Stimulated activated memory B cell treated with anti-CD40 and anti-IgM and Interleukin-4, amounts not matched to agents 10 μg/mL and 1 μg/mL and 100 μg/mL, for 72 hours (primary cell): ENCODE measurements around the gene ZNF324.
A peak's percentile ranks its signal among the peaks of the same experiment; 100 is the strongest.

Source experiments
- ATAC-seq: fragments of 150-1000 bp; cut with Tn5 transposase; 2 replicates; pipeline ENCODE4 v1.10.0; 2021
- H3K27ac Mint-ChIP-seq: one replicate; pipeline ENCODE4 v1.8.0; 2022; ENCODE audit warnings: mild to moderate bottlenecking, mixed read lengths
- H3K27me3 Mint-ChIP-seq: one replicate; pipeline ENCODE4 v1.8.0; 2022; ENCODE audit warnings: mixed read lengths
- H3K36me3 Mint-ChIP-seq: one replicate; pipeline ENCODE4 v1.8.0; 2022; ENCODE audit warnings: mixed read lengths
- H3K4me1 Mint-ChIP-seq: one replicate; pipeline ENCODE4 v1.8.0; 2022; ENCODE audit warnings: mixed read lengths
- H3K4me3 Mint-ChIP-seq: one replicate; pipeline ENCODE4 v1.8.0; 2022; ENCODE audit warnings: mild to moderate bottlenecking, moderate library complexity, mixed read lengths
- H3K9me3 Mint-ChIP-seq: one replicate; pipeline ENCODE4 v1.8.0; 2022; ENCODE audit warnings: mixed read lengths

The ZNF324 gene

DNA sequence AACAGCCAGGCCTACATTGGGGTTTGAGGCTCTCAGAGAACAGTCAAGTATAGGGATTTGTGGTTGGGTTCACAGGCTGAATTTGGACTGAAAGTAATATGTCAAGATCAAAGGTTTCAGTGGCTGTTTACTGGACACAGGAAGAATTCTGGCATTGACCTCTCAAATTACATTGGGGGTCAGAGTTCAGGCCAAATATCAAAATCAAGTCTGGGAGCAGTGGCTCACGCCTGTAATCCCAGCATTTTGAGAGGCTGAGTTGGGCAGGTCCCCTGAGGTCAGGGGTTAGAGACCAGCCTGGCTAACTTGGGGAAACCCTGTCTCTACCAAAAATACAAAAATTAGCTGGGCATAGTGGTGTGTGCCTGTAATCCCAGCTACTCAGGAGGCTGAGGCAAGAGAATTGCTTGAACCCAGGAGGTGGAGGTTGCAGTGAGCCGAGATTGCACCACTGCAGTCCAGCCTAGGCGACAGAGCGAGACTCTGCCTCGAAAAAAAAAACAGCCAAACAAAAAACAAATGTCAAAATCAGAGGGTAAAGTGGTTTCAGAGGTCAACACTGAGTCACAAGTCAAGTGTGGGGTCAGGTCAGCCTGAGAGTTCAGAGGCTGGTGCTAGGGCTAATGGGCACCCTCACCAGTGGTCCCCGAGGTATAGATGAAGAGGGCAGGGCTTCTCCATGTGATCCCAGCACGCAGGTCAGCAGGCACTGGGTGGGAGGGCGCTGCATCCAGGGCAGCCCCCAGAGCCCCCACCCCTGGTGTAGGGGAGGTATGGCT is 43.4 kb downstream of the ZNF324 start:
- no peak overlapping the region for H3K27ac Mint-ChIP-seq
- ATAC-seq = no peak
- no peaks in the 10 kb centered on the region for H3K27me3 Mint-ChIP-seq
- H3K9me3 Mint-ChIP-seq = peaks cover 6% of the 10 kb centered on the region
- H3K4me3 Mint-ChIP-seq = no peak overlapping the region
- H3K4me1 Mint-ChIP-seq = peaks cover 20% of the 10 kb centered on the region
- peaks cover 8% of the 10 kb centered on the region for H3K36me3 Mint-ChIP-seq

DNA sequence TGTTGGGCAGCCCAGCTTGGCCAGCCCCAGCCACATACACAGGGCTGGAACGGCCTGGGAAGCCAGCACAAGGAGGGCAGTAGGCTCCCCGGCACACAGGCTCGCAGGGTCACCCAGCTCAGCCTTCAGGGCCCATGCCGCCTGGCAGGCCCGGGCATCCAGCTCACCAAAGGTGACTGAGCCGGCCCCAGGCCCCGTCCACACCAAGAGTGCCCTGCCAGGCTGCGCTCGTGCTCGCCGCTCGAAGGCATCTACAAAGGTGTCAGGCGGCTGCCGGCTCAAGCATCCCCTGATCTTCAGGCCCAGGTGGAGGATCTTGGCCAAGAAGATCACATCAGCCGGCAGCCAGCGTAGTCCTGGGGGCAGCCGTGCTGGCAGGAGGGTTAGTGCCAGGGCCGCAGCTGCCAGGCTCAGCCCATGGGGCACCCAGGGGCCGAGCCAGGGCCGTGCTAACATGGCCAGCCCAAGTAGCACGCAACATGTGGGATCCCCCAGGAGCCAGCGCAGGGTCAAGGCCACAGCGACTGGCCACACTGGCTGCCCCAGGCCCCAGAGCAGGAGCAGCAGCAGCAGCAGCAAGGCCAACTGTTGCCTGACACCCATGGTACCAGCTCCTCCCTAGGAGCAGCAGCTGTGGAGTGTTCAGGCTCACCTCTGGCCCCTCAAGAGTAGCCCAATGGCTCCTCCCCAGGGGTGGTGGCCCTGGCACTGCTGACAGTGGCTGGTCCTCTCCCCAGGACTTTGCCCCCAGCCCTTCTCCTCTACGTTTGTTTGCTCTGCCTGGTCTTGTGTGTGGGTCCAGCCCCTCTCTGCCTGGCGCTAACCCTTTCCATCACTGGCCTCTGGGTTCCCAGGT is 44.7 kb downstream of the ZNF324 start, which contains the start of gene SLC27A5:
Gene SLC27A5, minus strand, starts transcription at position 640 of the 856 bp plus-strand sequence. Its CDS starts 37 bp downstream, at position 603.
- ATAC-seq = no peak
- no peaks in the 10 kb centered on the region for H3K27me3 Mint-ChIP-seq
- peaks cover 30% of the 10 kb centered on the region for H3K4me1 Mint-ChIP-seq
- no peak within 1 kb of the TSS for H3K4me3 Mint-ChIP-seq
- H3K9me3 Mint-ChIP-seq = peaks cover 6% of the 10 kb centered on the region
- H3K27ac Mint-ChIP-seq = no peak within 1 kb of the TSS
- H3K36me3 Mint-ChIP-seq = peaks cover 18% of the 10 kb centered on the region

DNA sequence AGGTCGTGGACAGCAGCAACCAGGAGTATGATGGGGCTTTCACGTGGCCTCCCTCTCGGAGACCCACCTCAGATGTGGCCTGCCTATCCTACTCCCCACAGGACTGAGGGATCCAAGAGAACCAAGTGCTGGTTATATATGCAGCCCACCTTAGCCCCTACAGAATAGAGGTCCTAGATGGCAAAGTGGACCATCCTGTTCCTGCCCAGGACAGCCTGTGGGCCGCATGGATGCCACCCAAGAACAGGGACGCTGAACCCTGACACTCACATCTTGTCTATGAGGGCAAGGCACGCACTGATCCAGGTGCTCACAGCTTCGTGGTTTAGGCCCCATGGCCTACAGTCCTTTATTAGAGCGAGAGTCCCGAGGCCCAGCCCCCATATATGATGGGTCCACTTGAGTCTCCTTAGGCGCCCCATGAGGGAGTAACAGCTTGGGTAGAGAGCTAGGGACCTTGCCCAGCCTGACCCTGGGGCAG is 46.4 kb downstream of the ZNF324 start:
- Mint-ChIP-seq H3K27me3 (no peaks in the 10 kb centered on the region), H3K36me3 (peaks cover 23% of the 10 kb centered on the region), H3K4me3 (peak overlapping the region; percentile 84), H3K4me1 (peaks cover 39% of the 10 kb centered on the region), H3K9me3 (no peaks in the 10 kb centered on the region), H3K27ac (peak overlapping the region; percentile 89)
- ATAC-seq = no peak

DNA sequence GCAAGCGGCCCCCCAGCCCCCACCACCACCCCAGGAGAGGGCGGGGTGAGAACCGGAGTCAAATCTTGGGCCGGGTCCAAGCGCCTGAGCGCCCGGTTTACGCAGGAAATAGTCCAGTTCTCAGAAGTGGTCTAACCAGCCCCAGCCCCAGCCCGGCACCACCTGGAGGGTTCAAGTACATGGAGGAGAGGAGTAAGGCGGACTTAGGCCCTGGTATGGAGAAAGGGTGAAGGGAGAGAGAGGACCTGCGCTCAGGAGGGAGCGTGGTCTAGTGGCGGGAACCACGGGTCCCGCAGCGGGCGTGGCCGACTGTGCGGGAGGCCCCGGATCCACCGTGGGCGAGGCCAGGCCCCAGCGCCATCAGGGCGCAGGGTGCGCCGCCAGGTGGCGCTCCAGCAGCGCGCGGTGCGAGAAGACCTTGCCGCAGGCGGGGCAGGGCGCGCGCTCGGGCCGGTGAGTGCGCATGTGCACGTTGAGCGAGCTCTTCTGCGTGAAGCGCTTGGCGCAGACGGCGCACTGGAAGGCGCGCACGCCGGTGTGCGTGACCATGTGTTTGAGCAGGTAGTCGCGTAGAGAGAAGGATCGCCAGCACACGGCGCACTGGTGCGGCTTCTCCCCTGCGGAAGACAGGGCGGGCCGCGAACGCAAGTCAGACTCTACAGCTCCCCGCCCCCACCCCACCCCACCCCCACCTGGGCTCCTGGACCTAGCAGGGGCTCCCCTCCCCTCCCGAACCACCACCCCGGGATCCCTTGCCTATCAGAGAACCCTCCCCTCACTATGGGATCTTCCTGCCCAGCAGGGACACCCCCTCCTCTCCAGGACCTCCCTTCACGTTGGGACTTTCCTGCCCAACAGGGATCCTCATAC is 47.0 kb downstream of the ZNF324 start:
- peaks cover 45% of the 10 kb centered on the region for H3K4me1 Mint-ChIP-seq
- no peaks in the 10 kb centered on the region for H3K27me3 Mint-ChIP-seq
- peak overlapping the region; percentile 84 for H3K4me3 Mint-ChIP-seq
- H3K9me3 Mint-ChIP-seq = no peaks in the 10 kb centered on the region
- H3K36me3 Mint-ChIP-seq = peaks cover 24% of the 10 kb centered on the region
- peak overlapping the region; percentile 89 for H3K27ac Mint-ChIP-seq
- ATAC-seq = peak; percentile 90

DNA sequence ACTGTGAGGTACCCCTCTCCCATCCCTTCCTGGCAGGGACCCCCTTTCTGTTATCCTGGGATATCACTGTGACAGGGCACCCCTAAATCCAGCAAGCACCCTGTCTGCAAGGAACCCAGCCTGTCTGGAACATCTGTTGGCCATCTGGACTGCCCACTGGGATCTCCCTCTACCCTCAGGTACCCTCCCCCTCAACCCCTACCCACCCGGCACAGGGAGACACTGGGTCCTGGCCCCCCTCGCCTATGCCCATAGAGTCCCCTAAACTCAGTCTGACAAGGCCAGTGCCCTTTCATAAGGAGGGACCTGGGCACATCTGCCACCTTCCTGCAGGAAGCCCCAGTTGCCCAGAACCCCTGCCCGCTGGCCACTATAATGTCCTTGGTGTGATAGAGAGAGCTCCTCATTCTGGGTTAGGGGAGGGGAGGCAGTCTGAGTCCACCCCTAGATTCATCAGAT is 47.7 kb downstream of the ZNF324 start:
- Mint-ChIP-seq H3K4me1 (peaks cover 52% of the 10 kb centered on the region), H3K27me3 (no peaks in the 10 kb centered on the region), H3K4me3 (peak overlapping the region; percentile 84), H3K27ac (peak overlapping the region; percentile 89), H3K9me3 (no peaks in the 10 kb centered on the region), H3K36me3 (peaks cover 24% of the 10 kb centered on the region)
- no peak for ATAC-seq

DNA sequence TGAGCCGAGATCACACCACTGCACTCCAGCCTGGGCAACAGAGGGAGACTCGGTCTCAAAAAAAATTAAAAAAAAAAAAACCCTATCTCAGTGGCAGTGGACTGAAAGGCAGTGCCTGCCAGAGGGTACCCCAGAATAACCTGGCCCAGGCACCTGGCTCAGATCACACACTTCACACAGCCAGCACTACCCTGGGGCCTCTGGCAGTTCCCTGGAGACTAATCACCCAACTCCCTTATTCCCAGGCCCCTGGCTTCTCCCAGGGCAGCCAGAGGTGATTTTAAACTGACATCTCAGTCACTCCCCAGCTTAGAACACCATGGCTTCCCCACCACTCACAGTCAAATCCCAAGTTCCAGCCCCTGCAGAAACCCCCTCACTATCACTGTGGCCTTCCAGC is 48.4 kb downstream of the ZNF324 start:
- H3K36me3 Mint-ChIP-seq = peaks cover 24% of the 10 kb centered on the region
- ATAC-seq = no peak
- H3K27ac Mint-ChIP-seq = peak overlapping the region; percentile 89
- H3K4me1 Mint-ChIP-seq = peaks cover 59% of the 10 kb centered on the region
- peak overlapping the region; percentile 68 for H3K4me3 Mint-ChIP-seq
- H3K27me3 Mint-ChIP-seq = no peaks in the 10 kb centered on the region
- no peaks in the 10 kb centered on the region for H3K9me3 Mint-ChIP-seq

DNA sequence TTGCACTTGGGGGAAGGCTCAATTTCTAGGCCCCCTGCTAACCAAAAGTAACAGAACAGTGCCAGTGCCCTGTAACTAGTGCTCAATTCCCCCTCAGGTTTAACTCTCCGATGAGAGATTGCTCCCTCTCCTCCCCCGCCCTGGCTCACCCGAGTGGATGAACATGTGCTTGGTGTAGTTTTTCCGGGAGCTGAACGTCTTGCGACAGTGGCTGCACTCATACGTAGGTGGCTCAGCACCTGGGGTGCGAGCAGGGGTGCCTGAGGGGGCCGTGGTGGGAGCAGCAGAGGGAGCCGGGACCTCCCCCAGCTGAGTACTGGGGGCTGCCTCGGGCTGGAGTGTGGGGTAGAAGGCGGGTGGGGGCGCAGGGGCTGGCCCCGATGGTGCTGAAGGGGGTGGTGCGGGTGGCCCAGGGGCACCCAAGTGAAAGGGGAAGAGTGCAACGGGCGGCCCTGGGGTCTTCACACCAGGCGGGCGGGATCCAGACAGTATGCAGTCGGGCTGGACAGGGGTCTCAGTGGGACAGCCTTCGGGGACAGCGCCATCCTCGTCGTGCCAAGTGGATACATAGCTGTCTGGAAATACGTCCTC is 49.5 kb downstream of the ZNF324 start:
- no peak overlapping the region for H3K4me3 Mint-ChIP-seq
- no peaks in the 10 kb centered on the region for H3K27me3 Mint-ChIP-seq
- H3K9me3 Mint-ChIP-seq = no peaks in the 10 kb centered on the region
- peaks cover 24% of the 10 kb centered on the region for H3K36me3 Mint-ChIP-seq
- no peak for ATAC-seq
- H3K4me1 Mint-ChIP-seq = peaks cover 63% of the 10 kb centered on the region
- H3K27ac Mint-ChIP-seq = no peak overlapping the region

DNA sequence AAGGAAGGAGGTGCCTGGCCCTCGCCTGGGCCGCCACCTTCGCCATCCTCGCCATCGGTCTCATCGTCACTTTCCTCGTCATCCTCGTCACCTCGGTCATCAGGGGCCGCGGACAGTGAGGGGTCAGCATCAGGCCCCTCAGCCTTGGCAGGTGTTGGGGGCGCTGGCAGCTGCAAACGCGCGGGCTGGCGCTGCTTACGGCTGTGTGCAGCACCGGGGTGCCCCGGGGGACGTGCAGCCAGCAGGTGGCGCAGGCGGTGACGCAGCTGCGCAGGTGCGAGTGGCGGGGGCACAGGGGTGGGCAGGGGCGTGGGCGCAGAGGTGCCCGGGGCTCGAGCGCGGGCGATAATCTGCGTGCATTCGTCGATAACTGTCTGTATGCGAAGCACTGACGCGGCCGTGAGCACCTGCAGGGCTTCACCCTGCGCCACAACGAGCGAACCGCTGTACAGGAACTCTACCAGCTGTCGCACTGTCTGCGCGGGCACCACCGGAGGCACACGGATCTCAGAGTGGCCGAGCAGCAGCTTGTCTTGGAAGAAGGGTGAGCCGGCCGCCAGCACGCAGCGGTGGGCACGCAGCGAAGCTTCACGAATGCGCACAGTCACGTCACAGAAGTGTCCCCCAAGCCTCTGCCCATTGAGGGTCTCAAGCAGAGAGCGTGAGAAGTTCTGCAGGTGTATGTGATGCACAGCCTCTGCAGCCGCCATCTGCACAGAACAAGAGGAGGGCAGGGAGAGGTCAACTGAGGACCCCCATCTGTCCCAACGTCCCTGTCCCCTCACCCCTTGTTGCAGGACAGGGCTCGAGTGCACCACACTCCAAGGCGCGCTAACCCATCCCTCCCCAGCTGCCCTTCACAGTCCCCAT is 50.3 kb downstream of the ZNF324 start:
- no peak overlapping the region for H3K4me3 Mint-ChIP-seq
- H3K4me1 Mint-ChIP-seq = peaks cover 63% of the 10 kb centered on the region

DNA sequence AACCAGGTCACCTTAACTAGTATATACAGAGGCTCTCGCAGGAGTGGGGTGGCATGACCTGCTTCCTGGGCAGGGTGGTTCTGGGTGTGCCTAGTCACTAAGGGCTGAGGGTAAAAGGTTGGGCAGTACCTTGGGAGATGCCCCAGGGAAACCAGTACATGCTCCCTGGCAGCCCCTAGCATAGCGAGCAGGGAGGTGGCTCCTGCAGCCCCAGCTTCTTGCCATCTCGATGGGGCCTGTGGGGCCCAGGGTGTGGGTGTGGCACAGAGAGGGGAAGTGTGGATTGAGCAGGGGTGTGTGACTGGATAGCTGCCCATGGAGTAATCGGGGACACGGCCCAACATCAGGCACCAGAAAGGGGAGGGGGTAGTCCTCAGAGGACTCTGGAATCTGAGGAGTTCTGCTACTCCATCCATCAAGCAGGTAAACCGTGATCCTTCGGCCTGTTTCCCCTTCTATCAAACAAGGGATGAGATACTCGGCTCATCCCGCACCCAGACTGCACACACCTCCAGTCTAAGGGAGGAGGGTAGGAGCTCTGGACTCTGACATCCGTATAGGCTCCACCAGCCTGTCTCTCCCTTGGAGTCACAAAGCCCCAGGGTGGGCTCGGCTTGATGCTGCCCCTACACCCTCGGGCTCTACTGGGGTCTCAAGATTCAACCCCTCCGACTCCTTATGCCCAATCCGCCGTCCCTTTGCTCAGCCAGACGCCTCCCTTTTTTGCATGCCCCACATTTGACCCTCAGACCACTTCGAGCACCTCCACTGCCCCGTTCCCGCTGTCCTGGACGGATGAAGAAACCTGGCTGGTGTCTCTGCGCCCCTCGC is 51.6 kb downstream of the ZNF324 start:
- no peak for ATAC-seq
- Mint-ChIP-seq H3K4me1 (peaks cover 62% of the 10 kb centered on the region), H3K27me3 (no peaks in the 10 kb centered on the region), H3K9me3 (no peaks in the 10 kb centered on the region), H3K27ac (peak overlapping the region; percentile 98), H3K36me3 (peaks cover 24% of the 10 kb centered on the region), H3K4me3 (peak overlapping the region; percentile 94)

More for the DNA sequence above, 50.3 kb downstream of the ZNF324 start:
- H3K36me3 Mint-ChIP-seq = peaks cover 24% of the 10 kb centered on the region
- H3K27me3 Mint-ChIP-seq = no peaks in the 10 kb centered on the region
- no peak for ATAC-seq
- H3K27ac Mint-ChIP-seq = no peak overlapping the region
- H3K9me3 Mint-ChIP-seq = no peaks in the 10 kb centered on the region

DNA sequence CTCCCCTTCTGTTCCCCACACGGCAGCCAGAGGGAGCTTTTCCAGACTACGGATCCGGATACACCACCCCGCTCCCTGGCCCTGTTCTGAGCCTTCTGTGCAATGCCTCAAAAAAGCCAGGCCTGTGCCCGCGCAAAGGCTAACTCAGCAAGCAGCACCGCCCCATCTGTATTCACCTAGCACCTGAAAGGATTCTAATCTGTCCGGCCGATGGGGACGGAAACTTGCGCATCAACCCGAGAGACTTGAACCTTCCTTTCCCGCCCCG is 52.1 kb downstream of the ZNF324 start:
- H3K4me3 Mint-ChIP-seq = peak overlapping the region; percentile 94
- peak; percentile 2 for ATAC-seq
- H3K27me3 Mint-ChIP-seq = no peaks in the 10 kb centered on the region
- no peaks in the 10 kb centered on the region for H3K9me3 Mint-ChIP-seq
- H3K4me1 Mint-ChIP-seq = peaks cover 56% of the 10 kb centered on the region
- H3K36me3 Mint-ChIP-seq = peaks cover 24% of the 10 kb centered on the region
- peak overlapping the region; percentile 98 for H3K27ac Mint-ChIP-seq

DNA sequence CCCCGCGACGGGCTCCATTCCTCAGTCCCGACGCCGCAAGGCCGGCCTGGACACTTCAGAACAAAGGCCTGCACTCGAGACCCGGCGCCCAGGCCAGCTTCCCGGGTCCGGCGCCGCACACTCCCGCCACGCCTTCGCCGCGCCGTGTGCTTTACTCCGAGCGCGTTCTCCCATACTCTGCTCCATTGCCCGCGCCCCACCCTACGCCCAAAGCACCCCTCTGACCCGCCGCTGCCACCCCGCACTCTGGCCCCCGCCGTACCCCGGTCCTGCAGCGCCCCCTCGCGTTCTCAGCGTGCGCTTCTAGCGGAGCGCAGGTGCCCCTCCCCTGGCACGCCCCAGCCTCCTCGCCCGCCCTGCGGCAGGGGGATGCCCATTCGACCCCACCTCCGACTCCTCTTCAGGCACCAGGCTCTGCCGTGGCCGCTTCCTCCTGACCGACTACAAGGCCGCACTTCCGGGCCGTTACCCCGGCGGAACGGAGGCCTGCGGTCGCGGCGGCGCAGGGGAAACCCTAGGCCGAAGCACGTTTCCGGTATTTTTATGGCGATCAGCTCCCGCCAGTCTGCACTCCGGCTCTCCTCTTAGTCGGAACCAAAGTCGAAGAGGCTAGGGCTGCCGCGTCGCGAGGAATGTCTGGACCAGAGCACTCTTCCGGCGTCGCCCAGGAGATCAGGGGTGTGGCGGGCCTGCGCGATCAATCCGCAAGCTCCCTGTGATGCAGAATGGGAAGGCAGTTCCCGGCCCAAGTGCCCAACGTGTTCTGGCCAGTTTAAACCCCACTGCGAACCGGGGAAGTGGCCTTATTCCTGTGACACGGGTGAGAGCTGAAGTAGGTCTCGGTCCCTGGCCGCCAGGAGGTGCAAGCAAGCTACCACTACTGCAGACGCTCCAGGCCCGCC is 52.7 kb downstream of the ZNF324 start, which contains the start of gene ZBTB45:
Gene ZBTB45, minus strand, starts transcription at position 456 of the 902 bp plus-strand sequence. CDS start 2,137 bp downstream, outside the sequence.
- Mint-ChIP-seq H3K9me3 (no peaks in the 10 kb centered on the region), H3K4me3 (peak within 1 kb of the TSS; percentile 94), H3K27ac (peak within 1 kb of the TSS; percentile 98), H3K4me1 (peaks cover 50% of the 10 kb centered on the region), H3K27me3 (no peaks in the 10 kb centered on the region), H3K36me3 (peaks cover 24% of the 10 kb centered on the region)
- ATAC-seq = peak; percentile 94

DNA sequence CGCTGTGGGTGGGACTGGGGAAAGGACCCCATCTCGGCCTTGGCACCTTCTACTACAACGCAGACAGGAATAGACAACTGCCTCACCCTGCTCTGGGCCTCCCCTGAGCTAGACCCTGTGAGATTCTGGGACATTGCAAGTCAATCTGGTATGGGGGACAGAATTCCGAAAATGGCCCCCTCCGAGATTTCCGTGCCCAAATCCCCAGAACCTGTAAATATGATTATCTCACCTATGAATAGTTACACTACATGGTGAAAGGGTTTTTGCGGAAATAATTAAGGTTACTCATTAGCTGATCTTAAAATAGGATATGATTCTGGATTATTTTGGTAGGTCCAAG is 53.3 kb downstream of the ZNF324 start:
- Mint-ChIP-seq H3K4me1 (peaks cover 44% of the 10 kb centered on the region), H3K9me3 (no peaks in the 10 kb centered on the region), H3K27ac (peak overlapping the region; percentile 98), H3K4me3 (peak overlapping the region; percentile 94), H3K36me3 (peaks cover 22% of the 10 kb centered on the region), H3K27me3 (no peaks in the 10 kb centered on the region)
- ATAC-seq = no peak
